Calu3 (cell line): ENCODE measurements around the gene PKP4. TPM values are rescaled to one million over a fixed set of nuclear protein-coding genes. Genes with fewer than 3 reads are reported as not detected.

Source experiments
- BruUV-seq: library from RNA; stranded (reverse); fragments of 400-500 nt; replicated peaks from 2 replicates; lab custom pipeline; 2021; lab: Mats Ljungman, UMichigan
- CTCF ChIA-PET: fragments of 300-600 bp; sonication (Branson Sonifier 250); formaldehyde crosslinking; loops from one replicate; lab custom pipeline; 2022; ENCODE audit warnings: antibody characterized with exemption; lab: Charles Lee
- DNase-seq: peaks from one replicate; pipeline ENCODE4 v3.0.0; 2022
- H3K27ac Mint-ChIP-seq: one replicate; pipeline ENCODE4 v1.8.0; 2022; ENCODE audit warnings: mixed read lengths; ENCODE audit not compliant: unreplicated experiment
- H3K27me3 Mint-ChIP-seq: one replicate; pipeline ENCODE4 v1.8.0; 2022; ENCODE audit warnings: mixed read lengths; ENCODE audit not compliant: unreplicated experiment
- H3K36me3 Mint-ChIP-seq: one replicate; pipeline ENCODE4 v1.8.0; 2022; ENCODE audit warnings: mild to moderate bottlenecking, moderate library complexity, mixed read lengths; ENCODE audit not compliant: insufficient read depth, unreplicated experiment
- H3K4me1 Mint-ChIP-seq: one replicate; pipeline ENCODE4 v1.8.0; 2022; ENCODE audit warnings: mild to moderate bottlenecking, low read depth, mixed read lengths; ENCODE audit not compliant: unreplicated experiment
- H3K4me3 Mint-ChIP-seq: one replicate; pipeline ENCODE4 v1.8.0; 2022; ENCODE audit warnings: mild to moderate bottlenecking, low read depth, moderate library complexity, mixed read lengths; ENCODE audit not compliant: unreplicated experiment
- H3K9me3 Mint-ChIP-seq: one replicate; pipeline ENCODE4 v1.8.0; 2022; ENCODE audit warnings: low read depth, mixed read lengths; ENCODE audit not compliant: unreplicated experiment
- CTCF ChIP-seq: fragments of 200-600 bp; IDR thresholded peaks from one replicate; pipeline ENCODE4 v1.8.0; 2022; ENCODE audit warnings: antibody characterized with exemption; ENCODE audit not compliant: unreplicated experiment
- intact Hi-C: fragments of 100-400 bp; cut with micrococcal nuclease; formaldehyde crosslinking; loops from one replicate; pipeline ENCODE4 v1.10.0; 2022; ENCODE audit not compliant: unreplicated experiment
- total RNA-seq: library from RNA; stranded (reverse); gene quantifications from 2 replicates; pipeline ENCODE4 v1.2.3, GENCODE V29; 2022

Gene PKP4
- total RNA-seq, 1 experiment from 2014 or later = 137 TPM

- Mint-ChIP-seq H3K4me1 (no peaks in the 10 kb centered on the region), H3K4me3 (no peak overlapping the region), H3K27me3 (no peaks in the 10 kb centered on the region), H3K27ac (no peak overlapping the region), H3K9me3 (no peaks in the 10 kb centered on the region), H3K36me3 (peaks cover 25% of the 10 kb centered on the region)
- intact Hi-C loops = no loop called here
- BruUV-seq = no TSS peak
- CTCF ChIA-PET = interaction anchor here (1.3 kb wide), 1 partner anchor 9 kb away, joined by 3 read pairs; no protein-coding TSS in a partner anchor
- TF ChIP-seq CTCF = no peak
- no peak for DNase-seq
Measured at GRCh38 chr2:158644139-158644538, 187.4 kb downstream of the PKP4 start.

GRCh38 chr2:158645299-158645698 is 188.5 kb downstream of the PKP4 start:
- no peaks in the 10 kb centered on the region for H3K27me3 Mint-ChIP-seq
- intact Hi-C loops = no loop called here
- H3K4me1 Mint-ChIP-seq = no peaks in the 10 kb centered on the region
- no peaks in the 10 kb centered on the region for H3K9me3 Mint-ChIP-seq
- CTCF ChIA-PET = no interaction called here
- no TSS peak for BruUV-seq
- DNase-seq = no peak
- no peak overlapping the region for H3K27ac Mint-ChIP-seq
- no peak for TF ChIP-seq CTCF
- H3K4me3 Mint-ChIP-seq = no peak overlapping the region
- H3K36me3 Mint-ChIP-seq = peaks cover 25% of the 10 kb centered on the region

- Mint-ChIP-seq H3K36me3 (peaks cover 32% of the 10 kb centered on the region), H3K4me1 (no peaks in the 10 kb centered on the region), H3K9me3 (no peaks in the 10 kb centered on the region), H3K4me3 (no peak overlapping the region), H3K27ac (no peak overlapping the region), H3K27me3 (no peaks in the 10 kb centered on the region)
- no peak for DNase-seq
- no TSS peak for BruUV-seq
- intact Hi-C loops = no loop called here
- CTCF ChIA-PET = no interaction called here
- no peak for TF ChIP-seq CTCF
Measured at GRCh38 chr2:158647436-158648231, 190.9 kb downstream of the PKP4 start.

- no TSS peak for BruUV-seq
- no peaks in the 10 kb centered on the region for H3K4me1 Mint-ChIP-seq
Measured at GRCh38 chr2:158649846-158650245, 193.1 kb downstream of the PKP4 start.

More at GRCh38 chr2:158649846-158650245, 193.1 kb downstream of the PKP4 start:
- no peak overlapping the region for H3K4me3 Mint-ChIP-seq
- no peak overlapping the region for H3K27ac Mint-ChIP-seq
- H3K27me3 Mint-ChIP-seq = no peaks in the 10 kb centered on the region
- CTCF ChIA-PET = no interaction called here
- intact Hi-C loops = loop anchor here (10.0 kb wide), 1 partner anchor 95 kb away; no protein-coding TSS in a partner anchor
- peaks cover 22% of the 10 kb centered on the region for H3K36me3 Mint-ChIP-seq
- TF ChIP-seq CTCF = no peak
- no peak for DNase-seq
- no peaks in the 10 kb centered on the region for H3K9me3 Mint-ChIP-seq
